ENCODE results near the gene TMEM158.

GRCh38 chr3:45261333-45262110 lies 35.4 kb upstream of the TMEM158 start:
- TF ChIP-seq EZH2phosphoT487 (IDR thresholded peaks at IDR 0.05; ENCODE audit: low read depth) (no peak), CTCF (IDR thresholded peaks at IDR 0.05; ENCODE audit: low read depth, low read length) (no peak)

Data from OCI-LY3 (cell line).